Left ventricle myocardium inferior (tissue), 1 donor: ENCODE results near the gene RAI14. TPM values are rescaled to one million over a fixed set of nuclear protein-coding genes. Genes with fewer than 3 reads are reported as not detected.
"Not testable (repeated sequence)": the region's sequence is repeated elsewhere in the genome, so short reads cannot be mapped to it uniquely, and the experiment has no call there.

Source experiments
- DNase-seq: peaks from one replicate; pipeline ENCODE4 v3.0.0-alpha.2; 2020
- H3K27ac ChIP-seq: fragments of 200-600 bp; replicated peaks from 2 replicates; pipeline ENCODE4 v1.8.0; 2021
- H3K27me3 ChIP-seq: fragments of 200-600 bp; 2 replicates; pipeline ENCODE4 v1.8.0; 2021; ENCODE audit warnings: low read depth
- H3K36me3 ChIP-seq: fragments of 200-600 bp; 2 replicates; pipeline ENCODE4 v1.8.0; 2021
- H3K4me1 ChIP-seq: fragments of 200-600 bp; 2 replicates; pipeline ENCODE4 v1.8.0; 2021
- H3K4me3 ChIP-seq: fragments of 200-600 bp; 2 replicates; pipeline ENCODE4 v1.8.0; 2021; ENCODE audit warnings: mild to moderate bottlenecking, moderate library complexity
- H3K9me3 ChIP-seq: fragments of 200-600 bp; replicated peaks from 2 replicates; pipeline ENCODE4 v1.8.0; 2021
- intact Hi-C: fragments of 100-400 bp; cut with micrococcal nuclease; formaldehyde crosslinking; loops from one replicate; pipeline ENCODE4 v1.11.0; 2022
- total RNA-seq: library from RNA; stranded (reverse); fragmentation: NEBNext Ultra II Directional; extraction: Animal tissue kit (Norgen Biotek cat#: 25700); gene quantifications from one replicate; pipeline ENCODE4 v1.2.1, GENCODE V29; 2021
- TF ChIP-seq, protein P1 (sequence below): fragments of 200-600 bp; IDR thresholded peaks from 2 replicates; pipeline ENCODE4 v1.8.0; 2021; ENCODE audit warnings: antibody characterized with exemption, mild to moderate bottlenecking, borderline replicate concordance
- donor health status: DM: no; HTN: yes; CAD: no; lungs with severe emphysema.

The RAI14 gene
- total RNA-seq, 1 donor from 2014 or later = 6.7 TPM

DNA sequence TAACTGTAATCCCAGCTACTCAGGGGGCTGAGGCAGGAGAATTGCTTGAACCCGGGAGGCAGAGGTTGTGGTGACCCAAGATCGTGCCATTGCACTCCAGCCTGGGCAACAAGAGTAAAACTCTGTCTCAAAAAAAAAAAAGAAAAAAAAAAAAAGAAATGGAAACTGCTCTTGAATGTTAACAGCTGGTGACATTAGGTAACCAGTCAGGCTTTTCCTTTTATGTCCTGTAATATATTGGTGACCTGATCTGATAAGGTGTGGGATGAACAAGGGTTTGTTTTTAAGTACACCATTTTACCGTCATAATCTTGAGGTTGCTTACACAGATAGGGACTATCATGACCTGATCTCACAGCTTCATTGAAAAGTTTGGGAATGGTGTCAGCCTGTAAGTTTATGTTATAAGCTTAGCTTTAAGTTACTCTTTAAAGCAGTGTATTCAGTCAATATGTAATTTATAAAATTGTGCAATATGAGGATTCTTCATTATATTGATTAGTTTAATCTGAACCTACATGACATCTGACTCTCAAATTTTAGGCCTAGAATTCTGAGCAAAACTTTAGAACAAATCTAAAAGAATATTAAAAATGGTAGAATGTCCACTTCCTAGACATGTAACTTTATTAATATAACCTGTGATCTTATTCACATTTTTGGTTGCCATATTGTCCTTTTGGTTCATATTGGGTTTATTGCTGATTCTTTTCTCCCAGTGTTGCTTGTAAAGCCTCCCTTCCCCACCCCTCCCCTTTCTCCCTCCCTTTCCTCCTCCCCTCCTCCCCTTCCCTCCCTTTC is 41.4 kb downstream of the RAI14 start:
- H3K4me3 ChIP-seq = no peak overlapping the region

DNA sequence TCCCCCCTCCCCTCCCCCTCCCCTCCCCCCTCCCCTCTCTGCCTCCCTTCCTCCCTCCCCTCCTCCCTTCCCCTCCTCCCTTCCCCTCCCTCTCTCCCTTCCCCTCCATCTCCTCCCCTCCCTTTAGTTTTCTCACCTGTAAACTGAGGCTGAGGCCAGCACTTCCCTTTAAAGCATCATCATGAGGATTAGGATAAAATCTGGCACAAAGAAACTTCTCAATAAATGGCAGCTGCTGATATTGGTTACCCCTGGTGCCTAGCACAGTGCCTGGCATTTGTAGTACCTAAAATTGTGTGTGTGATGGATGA is 41.9 kb downstream of the RAI14 start:
- intact Hi-C loops = no loop called here
- peaks cover 16% of the 10 kb centered on the region for H3K4me1 ChIP-seq
- TF ChIP-seq, protein P1, sequence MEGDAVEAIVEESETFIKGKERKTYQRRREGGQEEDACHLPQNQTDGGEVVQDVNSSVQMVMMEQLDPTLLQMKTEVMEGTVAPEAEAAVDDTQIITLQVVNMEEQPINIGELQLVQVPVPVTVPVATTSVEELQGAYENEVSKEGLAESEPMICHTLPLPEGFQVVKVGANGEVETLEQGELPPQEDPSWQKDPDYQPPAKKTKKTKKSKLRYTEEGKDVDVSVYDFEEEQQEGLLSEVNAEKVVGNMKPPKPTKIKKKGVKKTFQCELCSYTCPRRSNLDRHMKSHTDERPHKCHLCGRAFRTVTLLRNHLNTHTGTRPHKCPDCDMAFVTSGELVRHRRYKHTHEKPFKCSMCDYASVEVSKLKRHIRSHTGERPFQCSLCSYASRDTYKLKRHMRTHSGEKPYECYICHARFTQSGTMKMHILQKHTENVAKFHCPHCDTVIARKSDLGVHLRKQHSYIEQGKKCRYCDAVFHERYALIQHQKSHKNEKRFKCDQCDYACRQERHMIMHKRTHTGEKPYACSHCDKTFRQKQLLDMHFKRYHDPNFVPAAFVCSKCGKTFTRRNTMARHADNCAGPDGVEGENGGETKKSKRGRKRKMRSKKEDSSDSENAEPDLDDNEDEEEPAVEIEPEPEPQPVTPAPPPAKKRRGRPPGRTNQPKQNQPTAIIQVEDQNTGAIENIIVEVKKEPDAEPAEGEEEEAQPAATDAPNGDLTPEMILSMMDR = no peak
- H3K27ac ChIP-seq = no peak overlapping the region
- H3K9me3 ChIP-seq = no peaks in the 10 kb centered on the region
- H3K36me3 ChIP-seq = no peaks in the 10 kb centered on the region
- no peak overlapping the region for H3K4me3 ChIP-seq
- no peak for DNase-seq
- H3K27me3 ChIP-seq = no peaks in the 10 kb centered on the region

More for the DNA sequence above, 41.4 kb downstream of the RAI14 start:
- intact Hi-C loops = no loop called here
- Histone ChIP-seq H3K36me3 (no peaks in the 10 kb centered on the region), H3K27ac (no peak overlapping the region), H3K9me3 (no peaks in the 10 kb centered on the region), H3K4me1 (peaks cover 16% of the 10 kb centered on the region), H3K27me3 (no peaks in the 10 kb centered on the region)
- TF ChIP-seq, protein P1 = no peak
- no peak for DNase-seq

GRCh38 chr5:34698754-34699153 is 42.6 kb downstream of the RAI14 start:
- H3K4me1 ChIP-seq = peaks cover 13% of the 10 kb centered on the region
- no peak overlapping the region for H3K27ac ChIP-seq
- no peak overlapping the region for H3K4me3 ChIP-seq
- H3K27me3 ChIP-seq = no peaks in the 10 kb centered on the region
- DNase-seq = no peak
- no peaks in the 10 kb centered on the region for H3K36me3 ChIP-seq
- TF ChIP-seq, protein P1 = no peak
- no peaks in the 10 kb centered on the region for H3K9me3 ChIP-seq
- intact Hi-C loops = no loop called here

DNA sequence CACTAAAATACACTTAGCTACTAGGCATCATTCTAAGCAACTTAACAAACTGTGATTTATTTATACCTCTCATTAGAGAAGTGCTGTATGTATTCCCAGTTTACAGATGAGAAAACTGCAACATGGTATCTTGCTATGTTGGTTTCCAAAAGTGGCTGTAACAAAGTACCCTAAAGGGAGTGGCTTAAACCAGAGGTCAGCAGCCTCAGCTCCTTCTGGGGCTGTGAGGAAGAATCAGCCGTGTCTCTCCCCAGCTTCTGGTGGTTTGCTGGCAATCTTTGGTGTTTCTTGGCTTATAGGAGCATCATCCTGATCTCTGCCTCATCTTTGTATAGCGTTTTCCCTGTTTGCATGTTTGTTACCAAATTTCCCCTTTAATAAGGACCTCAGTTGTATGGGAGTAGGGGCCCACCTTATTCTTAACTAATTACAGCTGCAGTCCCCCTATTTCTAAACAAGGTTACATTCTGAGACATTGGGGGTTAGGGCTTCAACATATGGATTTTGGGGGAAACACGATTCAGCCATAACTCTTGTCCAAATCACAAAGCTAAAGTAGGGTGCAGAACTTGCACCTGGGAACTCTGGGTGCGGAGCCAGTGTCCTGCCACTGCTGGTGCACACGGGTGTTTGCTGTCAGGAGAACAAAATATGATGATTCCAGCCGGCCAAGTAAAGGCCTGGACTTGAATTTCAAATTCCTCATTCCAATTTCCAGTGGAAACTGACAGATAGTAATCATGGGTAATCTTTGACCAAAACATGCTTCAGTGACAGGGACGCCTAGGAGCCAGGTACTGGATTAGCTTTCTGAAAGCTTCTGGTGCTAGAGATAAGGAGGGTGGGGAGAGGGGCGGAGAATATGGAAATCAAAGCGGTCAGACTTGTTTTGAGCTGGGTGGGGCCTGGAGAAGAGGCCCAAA is 43.3 kb downstream of the RAI14 start:
- Histone ChIP-seq H3K27ac (no peak overlapping the region), H3K4me3 (no peak overlapping the region), H3K27me3 (no peaks in the 10 kb centered on the region), H3K4me1 (peaks cover 7% of the 10 kb centered on the region), H3K36me3 (no peaks in the 10 kb centered on the region), H3K9me3 (no peaks in the 10 kb centered on the region)
- intact Hi-C loops = no loop called here
- TF ChIP-seq, protein P1 = no peak
- DNase-seq = no peak

DNA sequence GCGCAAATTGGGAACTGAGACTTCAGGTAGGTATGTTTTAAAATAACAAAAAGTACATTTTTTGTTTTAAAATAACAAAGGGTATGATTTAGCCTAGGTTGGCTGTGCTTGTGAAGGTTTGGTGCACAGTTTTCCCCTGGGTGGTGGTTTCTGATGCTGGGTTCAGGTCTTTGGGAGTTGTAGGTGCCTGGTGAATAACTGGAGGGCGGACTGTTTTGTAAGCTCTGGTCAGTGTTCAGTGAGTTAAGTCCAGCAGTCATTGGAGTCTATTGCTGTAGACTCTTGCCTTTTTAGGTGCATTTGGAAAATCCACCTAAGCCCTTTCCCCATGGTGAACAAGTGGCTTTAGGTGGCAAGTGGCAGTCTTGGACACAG is 43.9 kb downstream of the RAI14 start:
- no peaks in the 10 kb centered on the region for H3K36me3 ChIP-seq
- H3K4me1 ChIP-seq = peaks cover 3% of the 10 kb centered on the region
- TF ChIP-seq, protein P1 = no peak
- H3K9me3 ChIP-seq = no peaks in the 10 kb centered on the region
- no peaks in the 10 kb centered on the region for H3K27me3 ChIP-seq
- H3K4me3 ChIP-seq = no peak overlapping the region
- intact Hi-C loops = no loop called here
- no peak overlapping the region for H3K27ac ChIP-seq
- DNase-seq = no peak

DNA sequence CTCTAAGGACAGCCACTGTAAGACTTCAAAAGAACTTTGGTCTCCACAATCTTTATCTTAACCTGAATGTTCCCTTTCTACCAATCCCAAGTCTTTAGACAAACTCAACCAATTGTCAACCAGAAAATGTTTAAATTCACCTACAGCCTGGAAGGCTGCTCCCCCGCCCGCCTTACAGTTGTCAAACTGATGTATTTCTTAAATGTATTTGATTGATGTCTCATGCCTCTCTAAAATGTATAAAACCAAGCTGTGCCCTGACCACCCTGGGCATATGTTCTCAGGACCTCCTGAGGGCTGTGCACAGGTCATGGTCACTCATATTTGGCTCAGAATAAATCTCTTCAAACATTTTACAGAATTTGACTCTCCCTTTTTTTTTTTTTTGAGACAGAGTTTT is 45.3 kb downstream of the RAI14 start:
- H3K27ac ChIP-seq, H3K36me3 ChIP-seq, H3K4me1 ChIP-seq, intact Hi-C loops, DNase-seq, H3K4me3 ChIP-seq, H3K27me3 ChIP-seq, H3K9me3 ChIP-seq: not testable (repeated sequence)
